ENCODE data around the gene PPP1R26.
"Not testable (repeated sequence)": the region's sequence is repeated elsewhere in the genome, so short reads cannot be mapped to it uniquely, and the experiment has no call there.

PPP1R26 gene

DNA sequence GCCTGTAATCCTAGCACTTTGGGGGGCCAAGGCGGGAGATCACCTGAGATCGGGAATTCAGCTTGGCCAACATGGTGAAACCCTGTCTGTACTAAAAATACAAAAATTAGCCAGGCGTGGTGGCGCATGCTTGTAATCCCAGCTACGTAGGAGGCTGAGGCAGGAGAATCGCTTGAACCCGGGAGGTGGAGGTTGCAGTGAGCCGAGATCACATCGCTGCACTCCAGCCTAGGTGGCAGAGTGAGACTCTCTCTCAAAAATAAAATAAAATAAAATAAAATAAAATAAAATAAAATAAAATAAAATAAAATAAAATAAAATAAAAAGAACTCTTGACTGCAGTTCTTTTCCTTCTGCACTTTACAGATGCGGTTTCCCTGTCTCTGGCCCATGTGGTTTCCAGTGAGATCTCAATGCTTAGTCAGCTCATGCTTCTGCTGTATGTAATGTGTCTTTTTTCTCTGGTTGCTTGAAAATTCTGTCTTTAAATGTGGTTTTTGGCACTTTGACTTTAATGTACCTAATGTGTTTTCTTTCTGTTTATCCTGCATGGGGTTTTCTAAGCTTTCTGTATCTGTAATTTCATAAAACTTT is 49.4 kb downstream of the PPP1R26 start:
- peaks cover 11% of the 10 kb centered on the region for H3K27me3 Mint-ChIP-seq
- not testable (repeated sequence) for H3K36me3 Mint-ChIP-seq; H3K9me3 Mint-ChIP-seq (ENCODE audit: low read depth); H3K4me3 Mint-ChIP-seq; H3K4me1 Mint-ChIP-seq (ENCODE audit: low read depth); H3K27ac Mint-ChIP-seq

DNA sequence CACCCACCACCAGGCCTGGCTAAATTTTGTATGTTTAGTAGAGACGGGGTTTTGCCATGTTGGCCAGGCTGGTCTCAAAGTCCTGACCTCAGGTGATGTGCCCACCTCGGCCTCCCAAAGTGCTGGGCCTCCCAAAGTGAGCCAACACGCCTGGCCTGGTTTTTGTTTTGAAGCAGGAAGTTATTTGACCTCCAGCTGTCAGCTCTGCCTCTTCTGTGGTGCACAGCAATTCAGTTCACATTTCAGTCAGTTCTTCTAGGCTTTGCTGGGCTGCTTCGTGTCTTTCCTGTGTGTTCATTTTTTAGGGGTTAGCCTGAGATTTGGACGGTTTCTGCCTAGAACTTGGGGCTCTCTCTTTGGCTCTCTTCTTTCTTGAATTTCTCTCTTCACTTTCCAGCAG is 50.6 kb downstream of the PPP1R26 start:
- Mint-ChIP-seq H3K4me3 (no peak overlapping the region), H3K27ac (no peak overlapping the region), H3K9me3 (ENCODE audit: low read depth) (no peaks in the 10 kb centered on the region), H3K27me3 (peaks cover 16% of the 10 kb centered on the region), H3K36me3 (no peaks in the 10 kb centered on the region), H3K4me1 (ENCODE audit: low read depth) (no peaks in the 10 kb centered on the region)

DNA sequence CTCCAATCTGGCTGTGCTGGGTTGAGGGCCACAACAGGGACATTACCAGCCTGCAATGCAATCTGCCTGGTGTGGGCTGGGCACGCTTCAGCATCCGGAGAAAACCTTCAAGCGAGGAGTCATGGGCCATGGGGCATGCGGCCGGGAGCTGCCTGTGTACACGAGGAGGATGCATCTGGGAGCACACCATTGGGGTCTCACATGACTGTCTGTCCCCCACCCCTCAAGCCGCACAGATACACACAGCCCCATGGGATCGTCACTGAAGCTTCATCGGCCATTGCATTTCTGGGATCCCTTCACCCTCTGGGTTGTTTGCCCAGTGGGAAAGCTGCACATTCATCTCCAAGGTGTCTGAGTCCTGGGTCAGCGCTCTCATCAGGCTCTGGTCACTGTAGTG is 51.5 kb downstream of the PPP1R26 start:
- peaks cover 16% of the 10 kb centered on the region for H3K27me3 Mint-ChIP-seq
- no peak overlapping the region for H3K27ac Mint-ChIP-seq
- no peaks in the 10 kb centered on the region for H3K4me1 Mint-ChIP-seq (ENCODE audit: low read depth)
- no peak overlapping the region for H3K4me3 Mint-ChIP-seq
- H3K36me3 Mint-ChIP-seq: no peaks in the 10 kb centered on the region
- no peaks in the 10 kb centered on the region for H3K9me3 Mint-ChIP-seq (ENCODE audit: low read depth)

DNA sequence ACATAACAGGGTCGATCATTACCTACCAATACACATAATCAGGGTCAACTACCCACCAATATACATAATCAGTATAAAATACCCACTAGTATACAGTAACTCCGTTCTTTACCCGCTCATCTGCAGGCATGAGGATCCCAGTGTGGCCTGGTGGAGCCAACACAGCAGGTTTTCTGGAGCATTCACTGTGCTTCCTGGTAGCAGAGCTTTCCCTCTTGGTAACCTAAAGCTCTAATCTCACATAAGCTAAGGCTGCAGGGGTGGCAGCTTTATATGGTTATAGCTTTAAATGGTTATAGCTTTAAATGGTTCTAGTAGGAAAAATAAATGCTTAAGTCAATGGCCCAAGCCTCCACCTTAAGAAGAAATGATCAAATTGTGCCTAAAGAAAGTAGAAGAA is 53.5 kb downstream of the PPP1R26 start:
- no peaks in the 10 kb centered on the region for H3K36me3 Mint-ChIP-seq
- peaks cover 24% of the 10 kb centered on the region for H3K27me3 Mint-ChIP-seq
- no peaks in the 10 kb centered on the region for H3K4me1 Mint-ChIP-seq (ENCODE audit: low read depth)
- no peak overlapping the region for H3K4me3 Mint-ChIP-seq
- H3K9me3 Mint-ChIP-seq (ENCODE audit: low read depth): no peaks in the 10 kb centered on the region
- H3K27ac Mint-ChIP-seq: no peak overlapping the region

DNA sequence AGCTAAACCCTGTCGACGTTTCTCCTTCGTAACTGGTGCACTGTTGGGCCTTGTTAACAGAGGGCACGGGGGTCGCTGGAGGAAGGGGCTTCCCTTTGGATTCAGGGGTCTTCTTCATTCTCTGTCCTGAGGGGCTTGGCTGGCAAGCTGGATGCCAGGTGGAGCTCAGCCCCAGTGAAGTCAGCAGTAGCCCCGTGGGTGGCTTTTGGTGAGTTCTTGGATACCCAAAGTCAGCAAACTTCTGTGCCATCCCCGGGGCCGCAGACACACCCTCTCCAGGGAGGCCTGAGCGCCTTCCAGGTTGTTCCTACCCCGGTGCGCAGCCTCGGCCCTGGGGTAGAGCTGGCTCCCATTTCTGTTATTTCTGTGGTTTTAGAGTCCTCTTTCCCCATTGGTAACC is 54.1 kb downstream of the PPP1R26 start:
- H3K36me3 Mint-ChIP-seq: no peaks in the 10 kb centered on the region
- H3K9me3 Mint-ChIP-seq (ENCODE audit: low read depth): no peaks in the 10 kb centered on the region
- no peaks in the 10 kb centered on the region for H3K4me1 Mint-ChIP-seq (ENCODE audit: low read depth)
- no peak overlapping the region for H3K27ac Mint-ChIP-seq
- H3K27me3 Mint-ChIP-seq: peaks cover 24% of the 10 kb centered on the region
- H3K4me3 Mint-ChIP-seq: no peak overlapping the region

DNA sequence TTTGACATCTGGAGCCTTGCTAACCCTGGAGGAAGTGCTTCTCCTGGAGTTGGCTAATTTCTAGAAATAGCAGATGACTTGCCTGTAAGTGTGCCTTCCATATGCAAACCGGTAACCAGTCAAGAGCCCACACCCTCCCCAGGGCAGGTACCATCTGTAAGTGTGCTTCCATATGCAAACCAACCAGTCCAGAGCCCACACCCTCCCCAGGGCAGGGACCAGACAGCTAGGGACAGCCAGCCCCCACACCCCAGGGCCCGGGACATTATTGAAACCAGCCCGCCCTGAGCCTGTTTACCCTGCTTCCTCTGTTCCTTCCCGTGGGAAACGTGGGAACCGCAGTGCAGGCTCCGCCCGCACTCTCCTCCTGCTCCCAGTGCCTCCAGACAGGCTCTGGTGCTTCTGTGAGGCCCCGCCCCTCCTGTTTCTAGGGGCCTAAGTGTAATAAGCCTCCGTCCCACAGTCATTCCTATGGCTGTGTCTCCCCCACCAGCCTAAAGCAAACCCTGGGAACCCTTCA is 54.7 kb downstream of the PPP1R26 start:
- not testable (repeated sequence) for H3K9me3 Mint-ChIP-seq (ENCODE audit: low read depth); H3K27ac Mint-ChIP-seq; H3K4me3 Mint-ChIP-seq; H3K4me1 Mint-ChIP-seq (ENCODE audit: low read depth); H3K36me3 Mint-ChIP-seq
- peaks cover 24% of the 10 kb centered on the region for H3K27me3 Mint-ChIP-seq

DNA sequence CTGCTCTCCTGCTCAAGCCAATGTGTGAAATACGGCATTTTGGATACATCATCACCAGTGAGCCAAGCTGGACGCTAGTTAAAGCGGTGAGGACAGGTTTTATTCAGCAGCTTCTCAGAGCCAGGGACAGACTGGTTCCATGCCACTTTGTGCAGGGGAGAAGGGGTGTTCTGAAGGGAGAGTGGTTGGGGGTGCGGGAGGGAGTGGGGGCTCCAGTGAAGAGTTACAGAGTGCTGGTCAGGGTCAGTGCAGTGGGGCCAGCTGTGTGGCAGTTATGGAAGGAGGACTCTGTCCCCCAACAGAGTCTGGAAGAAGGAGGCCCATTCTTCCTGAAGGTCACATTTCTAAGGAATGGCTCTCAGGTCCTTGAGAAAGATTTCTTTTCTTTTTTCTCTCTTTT is 55.2 kb downstream of the PPP1R26 start:
- H3K9me3 Mint-ChIP-seq (ENCODE audit: low read depth); H3K27ac Mint-ChIP-seq; H3K4me1 Mint-ChIP-seq (ENCODE audit: low read depth); H3K36me3 Mint-ChIP-seq; H3K4me3 Mint-ChIP-seq: not testable (repeated sequence)
- H3K27me3 Mint-ChIP-seq: peaks cover 24% of the 10 kb centered on the region

DNA sequence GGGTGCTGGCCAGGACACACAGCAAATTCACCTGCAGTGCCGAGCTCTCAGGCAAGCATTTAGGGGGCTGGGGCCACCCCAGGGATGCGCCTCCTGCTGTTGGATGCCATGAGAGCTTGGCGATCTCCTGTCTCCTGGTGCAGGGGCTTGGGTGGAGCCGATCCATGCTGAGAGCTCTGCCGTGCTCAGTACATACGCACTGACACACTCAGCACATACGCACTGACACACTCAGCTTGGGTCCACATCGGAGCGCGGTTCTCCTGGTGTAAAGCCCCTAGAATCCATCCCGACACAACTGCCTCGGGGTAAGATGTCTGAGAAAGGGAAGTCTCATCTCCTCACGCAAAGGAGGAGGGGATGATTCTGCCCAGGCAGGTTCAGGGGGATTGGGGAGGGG is 56.0 kb downstream of the PPP1R26 start:
- not testable (repeated sequence) for H3K4me3 Mint-ChIP-seq; H3K4me1 Mint-ChIP-seq (ENCODE audit: low read depth); H3K36me3 Mint-ChIP-seq; H3K9me3 Mint-ChIP-seq (ENCODE audit: low read depth); H3K27ac Mint-ChIP-seq
- H3K27me3 Mint-ChIP-seq: peaks cover 23% of the 10 kb centered on the region

DNA sequence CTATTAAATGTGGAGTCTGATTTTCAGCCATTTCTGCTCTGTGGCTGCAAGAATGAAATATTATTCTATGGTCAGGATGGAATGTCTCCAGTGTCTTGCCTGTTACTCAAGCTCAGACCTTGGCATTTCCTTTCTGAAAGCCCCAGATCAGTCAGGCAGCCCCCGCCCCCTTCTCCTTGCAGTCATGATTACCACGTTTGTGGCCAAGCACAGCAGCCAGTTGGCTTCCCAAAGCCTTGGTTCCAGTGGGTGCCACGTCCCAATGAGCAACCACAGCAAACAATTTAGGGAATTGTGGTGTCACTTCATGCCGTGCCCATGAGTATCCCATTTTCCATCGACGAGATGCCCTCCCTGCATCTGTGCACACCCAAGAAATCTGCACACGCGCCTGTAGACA is 56.6 kb downstream of the PPP1R26 start:
- Mint-ChIP-seq H3K36me3 (no peaks in the 10 kb centered on the region), H3K4me1 (ENCODE audit: low read depth) (no peaks in the 10 kb centered on the region), H3K4me3 (no peak overlapping the region), H3K27me3 (peaks cover 20% of the 10 kb centered on the region), H3K9me3 (ENCODE audit: low read depth) (no peaks in the 10 kb centered on the region), H3K27ac (no peak overlapping the region)

Data from activated naive CD8-positive, alpha-beta T cell (primary cell).